Liver (tissue), 3 donors: ENCODE results near the gene EXOC6B.

ENCODE experiments used
- CTCF ChIP-seq: fragments of 150-350 bp; IDR thresholded peaks from 2 replicates; pipeline ENCODE4 v1.5.1; 2017; ENCODE audit warnings: improper control_type of control experiment, low read depth, low read length; ENCODE audit not compliant: missing input control
- EGR1 ChIP-seq, 2 donors: IDR thresholded peaks; 2 replicates each; pipeline ENCODE4 v1.6.1; 2016 to 2018; ENCODE audit warnings: antibody characterized with exemption in 2 of 2, low read depth in 2 of 2
- HNF4A ChIP-seq, 2 donors: conservative IDR thresholded peaks; 2 replicates each; pipeline ENCODE4 v1.6.1; 2016; ENCODE audit warnings: antibody characterized with exemption in 2 of 2, mild to moderate bottlenecking in 2 of 2
- NR2F2 ChIP-seq: IDR thresholded peaks from 2 replicates; pipeline ENCODE4 v1.6.1; 2016; ENCODE audit warnings: antibody characterized with exemption
- RAD21 ChIP-seq, 2 donors: IDR thresholded peaks; 2 replicates each; pipeline ENCODE4 v1.6.1; 2016; ENCODE audit warnings: antibody characterized with exemption in 2 of 2, mild to moderate bottlenecking in 2 of 2
- SP1 ChIP-seq: IDR thresholded peaks from 2 replicates; pipeline ENCODE4 v1.6.1; 2018; ENCODE audit warnings: antibody characterized with exemption, mild to moderate bottlenecking
- TAF1 ChIP-seq: conservative IDR thresholded peaks from 2 replicates; pipeline ENCODE4 v1.6.1; 2016; ENCODE audit warnings: antibody characterized with exemption, mild to moderate bottlenecking
- YY1 ChIP-seq: IDR thresholded peaks from 2 replicates; pipeline ENCODE4 v1.6.1; 2016; ENCODE audit warnings: antibody characterized with exemption, mild to moderate bottlenecking
- ZBTB33 ChIP-seq: IDR thresholded peaks from 2 replicates; pipeline ENCODE4 v1.6.1; 2016; ENCODE audit warnings: antibody characterized with exemption
- TF ChIP-seq, protein P1 (sequence below): IDR thresholded peaks from 2 replicates; pipeline ENCODE4 v1.6.1; 2016; ENCODE audit warnings: antibody characterized with exemption, mild to moderate bottlenecking
- TF ChIP-seq, protein P2 (sequence below): IDR thresholded peaks from 2 replicates; pipeline ENCODE4 v1.6.1; 2016; ENCODE audit warnings: antibody characterized with exemption
- donor health status: healthy.
- donor health status: healthy.

DNA sequence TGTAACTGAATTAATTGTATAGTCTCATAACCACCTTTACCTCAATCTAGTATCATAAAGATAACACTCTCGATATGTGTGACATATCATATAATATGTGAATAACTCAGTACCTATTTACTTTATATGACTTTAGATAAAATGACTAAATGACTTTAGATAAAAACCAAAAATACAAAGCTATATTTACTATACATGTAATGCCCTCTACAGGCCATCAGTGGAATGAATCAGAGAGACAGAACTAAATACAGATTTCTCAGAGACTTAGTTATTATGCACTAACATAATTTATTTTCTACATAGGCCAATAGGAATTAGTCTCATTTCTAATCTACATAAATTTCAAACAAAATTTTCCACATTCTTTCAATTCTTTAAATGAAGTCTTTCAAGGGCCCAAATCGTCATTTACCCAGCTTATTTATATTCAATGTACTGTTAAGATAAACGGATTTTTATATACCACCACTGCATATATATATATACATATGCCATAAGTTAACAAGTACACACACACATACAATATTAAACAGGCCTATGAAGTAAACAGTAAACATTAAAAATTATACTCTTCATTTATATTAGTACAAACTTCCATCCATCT, 219.9 kb downstream of the EXOC6B start:
- TF ChIP-seq, protein P1, sequence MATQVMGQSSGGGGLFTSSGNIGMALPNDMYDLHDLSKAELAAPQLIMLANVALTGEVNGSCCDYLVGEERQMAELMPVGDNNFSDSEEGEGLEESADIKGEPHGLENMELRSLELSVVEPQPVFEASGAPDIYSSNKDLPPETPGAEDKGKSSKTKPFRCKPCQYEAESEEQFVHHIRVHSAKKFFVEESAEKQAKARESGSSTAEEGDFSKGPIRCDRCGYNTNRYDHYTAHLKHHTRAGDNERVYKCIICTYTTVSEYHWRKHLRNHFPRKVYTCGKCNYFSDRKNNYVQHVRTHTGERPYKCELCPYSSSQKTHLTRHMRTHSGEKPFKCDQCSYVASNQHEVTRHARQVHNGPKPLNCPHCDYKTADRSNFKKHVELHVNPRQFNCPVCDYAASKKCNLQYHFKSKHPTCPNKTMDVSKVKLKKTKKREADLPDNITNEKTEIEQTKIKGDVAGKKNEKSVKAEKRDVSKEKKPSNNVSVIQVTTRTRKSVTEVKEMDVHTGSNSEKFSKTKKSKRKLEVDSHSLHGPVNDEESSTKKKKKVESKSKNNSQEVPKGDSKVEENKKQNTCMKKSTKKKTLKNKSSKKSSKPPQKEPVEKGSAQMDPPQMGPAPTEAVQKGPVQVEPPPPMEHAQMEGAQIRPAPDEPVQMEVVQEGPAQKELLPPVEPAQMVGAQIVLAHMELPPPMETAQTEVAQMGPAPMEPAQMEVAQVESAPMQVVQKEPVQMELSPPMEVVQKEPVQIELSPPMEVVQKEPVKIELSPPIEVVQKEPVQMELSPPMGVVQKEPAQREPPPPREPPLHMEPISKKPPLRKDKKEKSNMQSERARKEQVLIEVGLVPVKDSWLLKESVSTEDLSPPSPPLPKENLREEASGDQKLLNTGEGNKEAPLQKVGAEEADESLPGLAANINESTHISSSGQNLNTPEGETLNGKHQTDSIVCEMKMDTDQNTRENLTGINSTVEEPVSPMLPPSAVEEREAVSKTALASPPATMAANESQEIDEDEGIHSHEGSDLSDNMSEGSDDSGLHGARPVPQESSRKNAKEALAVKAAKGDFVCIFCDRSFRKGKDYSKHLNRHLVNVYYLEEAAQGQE: no peak
- TF ChIP-seq CTCF (peak; percentile 55), HNF4A (conservative IDR thresholded peaks at IDR 0.05) (no peak), TAF1 (no peak), NR2F2 (no peak), YY1 (no peak), ZBTB33 (no peak), SP1 (no peak), RAD21 (IDR thresholded peaks at IDR 0.05) (peak; percentile 61 to 68), EGR1 (IDR thresholded peaks at IDR 0.05; ENCODE audit: low read depth in 2 of 2) (no peak)
- TF ChIP-seq, protein P2, sequence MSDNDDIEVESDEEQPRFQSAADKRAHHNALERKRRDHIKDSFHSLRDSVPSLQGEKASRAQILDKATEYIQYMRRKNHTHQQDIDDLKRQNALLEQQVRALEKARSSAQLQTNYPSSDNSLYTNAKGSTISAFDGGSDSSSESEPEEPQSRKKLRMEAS: no peak
